Rectal smooth muscle tissue (tissue), 1 donor: ENCODE data around the gene PAQR7.
"Not testable (repeated sequence)": the region's sequence is repeated elsewhere in the genome, so short reads cannot be mapped to it uniquely, and the experiment has no call there.

Experiments
- H3K27ac ChIP-seq: one replicate; pipeline ENCODE4 v1.7.0; 2013; ENCODE audit warnings: low read depth, low read length, inconsistent platforms
- H3K27me3 ChIP-seq: one replicate; pipeline ENCODE4 v1.7.0; 2013; ENCODE audit warnings: low read length; ENCODE audit not compliant: control insufficient read depth, insufficient read depth
- H3K36me3 ChIP-seq: one replicate; pipeline ENCODE4 v1.7.0; 2013; ENCODE audit warnings: low read length; ENCODE audit not compliant: control insufficient read depth, insufficient read depth
- H3K4me1 ChIP-seq: one replicate; pipeline ENCODE4 v1.7.0; 2013; ENCODE audit warnings: low read length; ENCODE audit not compliant: control insufficient read depth, insufficient read depth
- H3K4me3 ChIP-seq: one replicate; pipeline ENCODE4 v1.7.0; 2013; ENCODE audit warnings: low read length
- H3K9ac ChIP-seq: one replicate; pipeline ENCODE4 v1.7.0; 2013; ENCODE audit warnings: low read length

PAQR7 gene

GRCh38 chr1:25847929-25848328, 27.6 kb downstream of the PAQR7 start:
- no peaks in the 10 kb centered on the region for H3K27me3 ChIP-seq
- no peaks in the 10 kb centered on the region for H3K4me1 ChIP-seq
- H3K27ac ChIP-seq: no peak overlapping the region
- no peak overlapping the region for H3K4me3 ChIP-seq
- no peaks in the 10 kb centered on the region for H3K36me3 ChIP-seq
- H3K9ac ChIP-seq: no peak overlapping the region

DNA sequence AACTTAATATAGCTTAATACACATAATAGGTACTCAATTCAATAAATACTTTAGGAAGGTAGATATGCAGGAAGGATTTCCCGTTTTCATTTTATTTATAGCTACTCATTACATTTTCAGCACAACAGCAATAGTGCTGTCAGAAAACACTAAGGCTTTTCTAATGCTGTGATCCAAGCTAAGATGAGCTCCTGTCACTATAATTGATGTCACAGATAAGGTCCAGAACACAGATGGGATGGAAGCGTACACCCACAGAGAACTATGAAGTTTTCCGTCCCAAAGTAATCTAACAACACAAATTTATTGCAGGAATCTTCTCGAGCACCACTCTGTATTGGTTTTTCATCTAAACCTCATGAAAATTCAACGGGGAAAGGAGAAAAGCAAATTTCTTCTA, 29.8 kb downstream of the PAQR7 start:
- Histone ChIP-seq H3K36me3 (no peaks in the 10 kb centered on the region), H3K27ac (no peak overlapping the region), H3K9ac (no peak overlapping the region), H3K27me3 (no peaks in the 10 kb centered on the region), H3K4me3 (no peak overlapping the region), H3K4me1 (no peaks in the 10 kb centered on the region)

- H3K4me1 ChIP-seq: no peaks in the 10 kb centered on the region
- no peak overlapping the region for H3K9ac ChIP-seq
- no peaks in the 10 kb centered on the region for H3K27me3 ChIP-seq
- H3K27ac ChIP-seq: no peak overlapping the region
- H3K36me3 ChIP-seq: no peaks in the 10 kb centered on the region
- no peak overlapping the region for H3K4me3 ChIP-seq
Measured at GRCh38 chr1:25844536-25845337, 30.8 kb downstream of the PAQR7 start.

- no peak overlapping the region for H3K27ac ChIP-seq
- no peaks in the 10 kb centered on the region for H3K36me3 ChIP-seq
- H3K27me3 ChIP-seq: no peaks in the 10 kb centered on the region
- H3K9ac ChIP-seq: no peak overlapping the region
- no peaks in the 10 kb centered on the region for H3K4me1 ChIP-seq
- H3K4me3 ChIP-seq: no peak overlapping the region
Measured at GRCh38 chr1:25843483-25843882, 32.0 kb downstream of the PAQR7 start.

DNA sequence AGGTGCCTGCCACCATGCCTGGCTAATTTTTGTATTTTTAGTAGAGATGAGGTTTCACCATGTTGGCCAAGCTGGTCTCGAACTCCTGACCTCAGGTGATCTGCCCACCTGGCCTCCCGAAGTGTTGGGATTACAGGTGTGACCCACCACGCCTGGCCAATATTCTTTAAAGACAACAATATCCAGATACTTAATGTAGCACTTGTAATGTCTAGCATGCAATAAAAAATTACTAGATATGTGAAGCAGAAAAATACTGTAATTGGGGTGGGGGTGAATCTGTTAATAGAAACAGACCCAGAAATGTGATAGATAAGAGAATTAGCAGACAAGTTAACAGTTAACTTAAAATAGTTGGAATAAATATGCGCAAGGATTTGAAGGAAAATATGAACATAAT, 35.7 kb downstream of the PAQR7 start:
- H3K4me1 ChIP-seq, H3K9ac ChIP-seq, H3K27ac ChIP-seq, H3K27me3 ChIP-seq, H3K36me3 ChIP-seq, H3K4me3 ChIP-seq: not testable (repeated sequence)

DNA sequence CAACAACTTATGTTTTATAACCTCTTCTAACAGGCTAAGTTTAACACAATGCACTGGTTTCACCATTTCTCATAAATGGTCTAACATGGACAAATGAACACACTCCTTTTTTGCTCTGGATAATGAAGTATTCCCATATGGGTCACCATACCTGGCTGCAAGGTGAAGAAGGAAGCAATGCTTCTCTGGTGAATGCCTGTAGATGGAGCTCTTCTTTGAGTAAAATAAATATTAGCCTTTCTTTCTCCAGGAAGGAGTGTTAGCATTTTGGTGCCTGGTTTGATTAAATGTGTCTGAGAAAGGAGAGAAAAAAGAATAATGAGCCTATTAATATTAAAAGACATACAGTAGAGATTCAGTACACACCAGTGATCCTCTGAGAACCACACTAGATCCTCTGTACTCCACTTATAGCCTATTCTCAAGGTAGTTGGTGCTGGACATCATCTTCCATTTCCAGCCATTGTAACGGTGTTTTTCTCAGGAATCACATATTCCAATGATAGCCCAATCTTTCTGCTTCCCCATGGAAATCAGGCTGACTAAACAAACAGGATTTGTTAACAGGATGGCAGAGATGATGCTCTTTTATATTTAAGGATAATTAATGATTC, 38.1 kb downstream of the PAQR7 start:
- Histone ChIP-seq H3K27me3 (no peaks in the 10 kb centered on the region), H3K4me3 (no peak overlapping the region), H3K27ac (no peak overlapping the region), H3K36me3 (peaks cover 10% of the 10 kb centered on the region), H3K4me1 (no peaks in the 10 kb centered on the region), H3K9ac (no peak overlapping the region)

GRCh38 chr1:25836695-25837094, 38.8 kb downstream of the PAQR7 start:
- Histone ChIP-seq H3K4me1 (no peaks in the 10 kb centered on the region), H3K36me3 (peaks cover 16% of the 10 kb centered on the region), H3K4me3 (no peak overlapping the region), H3K27ac (no peak overlapping the region), H3K9ac (no peak overlapping the region), H3K27me3 (no peaks in the 10 kb centered on the region)

GRCh38 chr1:25834894-25835293, 40.6 kb downstream of the PAQR7 start:
- Histone ChIP-seq H3K4me1 (no peaks in the 10 kb centered on the region), H3K27me3 (no peaks in the 10 kb centered on the region), H3K9ac (no peak overlapping the region), H3K4me3 (no peak overlapping the region), H3K27ac (no peak overlapping the region), H3K36me3 (peaks cover 32% of the 10 kb centered on the region)

DNA sequence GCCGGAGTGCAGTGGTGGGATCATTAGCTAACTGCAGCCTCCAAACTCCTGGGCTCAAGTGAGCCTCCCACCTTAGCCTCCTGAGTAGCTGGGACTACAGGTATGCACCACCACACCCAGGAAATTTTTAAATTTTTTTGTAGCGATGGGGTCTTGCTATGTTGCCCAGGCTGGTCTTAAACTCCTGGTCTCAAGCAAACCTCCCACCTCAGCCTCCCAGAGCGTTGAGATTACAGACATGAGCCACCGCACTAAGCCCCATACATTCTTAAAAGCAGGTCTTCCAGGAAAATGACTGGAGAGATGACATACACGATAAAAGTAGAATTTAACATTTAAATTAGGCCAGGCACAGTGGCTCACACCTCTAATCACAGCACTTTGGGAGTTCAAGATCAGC, 42.4 kb downstream of the PAQR7 start:
- no peak overlapping the region for H3K9ac ChIP-seq
- no peak overlapping the region for H3K27ac ChIP-seq
- H3K4me3 ChIP-seq: no peak overlapping the region
- peaks cover 42% of the 10 kb centered on the region for H3K36me3 ChIP-seq
- no peaks in the 10 kb centered on the region for H3K4me1 ChIP-seq
- H3K27me3 ChIP-seq: no peaks in the 10 kb centered on the region

- H3K4me1 ChIP-seq: no peaks in the 10 kb centered on the region
- no peak overlapping the region for H3K27ac ChIP-seq
- no peak overlapping the region for H3K4me3 ChIP-seq
- no peaks in the 10 kb centered on the region for H3K27me3 ChIP-seq
- H3K36me3 ChIP-seq: peaks cover 42% of the 10 kb centered on the region
- no peak overlapping the region for H3K9ac ChIP-seq
Measured at GRCh38 chr1:25832336-25833037, 43.0 kb downstream of the PAQR7 start.

DNA sequence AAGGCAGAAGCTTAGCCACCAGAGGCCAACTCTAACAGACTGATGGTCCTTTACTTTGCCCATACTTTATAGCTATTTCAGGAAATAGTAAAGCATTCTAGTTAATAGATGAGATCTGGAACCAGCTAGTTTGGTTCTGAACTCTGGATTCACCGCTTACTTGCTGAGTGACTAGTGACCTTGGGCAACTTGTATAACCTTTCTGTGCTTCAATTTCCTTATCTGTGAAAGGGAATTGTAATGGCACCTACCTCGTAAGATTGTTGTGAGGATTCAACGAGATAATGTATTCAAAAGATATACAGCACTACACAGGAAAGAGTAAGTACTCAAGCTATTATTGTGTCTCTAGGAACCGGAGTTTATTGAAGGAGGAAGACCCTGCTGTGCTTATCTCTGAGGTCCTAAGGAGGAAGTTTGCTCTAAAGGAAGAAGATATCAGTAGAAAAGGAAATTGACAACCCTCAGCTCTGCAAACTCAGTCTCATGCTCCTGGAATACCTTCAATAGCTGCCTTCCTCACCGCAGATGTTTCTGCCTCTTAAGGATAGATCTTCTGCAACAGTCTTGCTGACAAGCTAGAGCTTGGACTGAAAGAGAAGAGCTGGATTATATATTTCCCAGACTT, 43.8 kb downstream of the PAQR7 start:
- Histone ChIP-seq H3K27ac (no peak overlapping the region), H3K4me1 (no peaks in the 10 kb centered on the region), H3K9ac (no peak overlapping the region), H3K36me3 (peaks cover 44% of the 10 kb centered on the region), H3K27me3 (no peaks in the 10 kb centered on the region), H3K4me3 (no peak overlapping the region)

DNA sequence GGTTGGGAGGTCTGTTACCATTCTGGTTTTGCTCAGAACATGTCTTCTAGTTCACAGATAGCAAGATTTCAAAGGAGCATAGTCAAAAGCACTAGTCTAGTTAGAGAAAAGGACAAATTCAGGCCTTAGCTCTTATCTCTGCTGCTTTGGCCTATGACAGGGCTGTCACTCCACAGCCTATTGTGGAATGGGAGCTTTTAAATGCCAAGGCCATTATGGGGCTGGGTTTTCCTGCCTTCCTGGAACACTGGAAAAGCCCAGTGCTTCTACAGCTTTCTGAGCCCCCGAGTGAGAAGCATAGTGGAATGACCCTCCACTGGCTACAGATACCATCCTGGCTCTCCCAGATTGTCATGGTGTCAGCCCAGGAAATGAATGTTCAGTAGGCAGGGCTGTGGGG, 46.5 kb downstream of the PAQR7 start:
- Histone ChIP-seq H3K4me3 (no peak overlapping the region), H3K9ac (no peak overlapping the region), H3K36me3 (peaks cover 50% of the 10 kb centered on the region), H3K4me1 (no peaks in the 10 kb centered on the region), H3K27me3 (no peaks in the 10 kb centered on the region), H3K27ac (no peak overlapping the region)
